GM21786 (cell line): ENCODE data around the gene CAPN8.

ENCODE experiments used
- ATAC-seq: cut with Tn5 transposase; IDR thresholded peaks from one replicate; pipeline ENCODE4 v1.9.1; 2021; ENCODE audit not compliant: unreplicated experiment

CAPN8 gene

DNA sequence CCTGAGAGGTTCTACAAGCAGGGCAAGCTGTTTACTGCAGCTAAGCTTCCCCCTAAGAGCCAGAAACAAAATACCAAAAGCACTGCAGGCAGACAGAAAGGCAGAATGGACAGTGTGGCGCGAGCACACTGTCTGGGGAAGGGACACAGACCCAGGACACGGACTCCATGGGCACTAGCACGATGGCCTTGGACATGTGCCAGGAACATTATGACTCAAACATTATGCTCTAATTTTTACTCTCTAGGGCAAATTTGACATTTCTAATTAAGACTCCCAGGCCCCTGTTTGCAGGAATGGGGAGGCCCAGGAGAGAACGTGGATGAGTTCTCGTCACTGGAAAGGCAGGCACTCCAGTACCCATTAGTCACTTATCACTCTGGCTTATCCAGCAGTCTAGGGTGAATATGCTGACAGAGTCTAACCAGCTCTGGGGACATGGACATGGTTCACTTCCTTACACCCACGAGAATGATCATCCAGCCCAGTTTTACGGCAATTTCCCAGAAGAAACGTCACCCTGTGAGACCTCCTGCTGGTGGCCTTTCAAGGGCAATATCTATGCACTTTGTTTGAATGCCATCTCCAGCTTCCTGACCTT, 45.1 kb downstream of the CAPN8 start:
- no peak for ATAC-seq

DNA sequence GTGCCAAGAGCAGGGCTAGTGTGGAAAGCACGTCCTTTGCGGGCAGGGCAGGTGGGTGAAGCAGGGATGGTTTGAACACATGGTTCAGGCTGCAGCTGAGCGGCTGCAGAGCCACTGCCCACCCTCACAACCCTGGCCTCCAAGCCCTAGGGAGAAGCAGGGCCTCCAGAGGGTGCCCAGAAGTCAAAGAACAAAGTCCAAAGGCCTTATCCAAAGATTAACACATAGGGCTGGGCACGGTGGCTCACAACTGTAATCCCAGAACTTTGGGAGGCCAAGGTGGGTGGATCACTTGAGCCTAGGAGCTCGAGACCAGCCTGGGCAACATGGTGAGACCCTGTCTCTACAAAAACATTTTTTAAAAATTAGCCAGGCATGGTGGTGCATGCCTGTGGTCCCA, 46.8 kb downstream of the CAPN8 start:
- ATAC-seq: no peak

DNA sequence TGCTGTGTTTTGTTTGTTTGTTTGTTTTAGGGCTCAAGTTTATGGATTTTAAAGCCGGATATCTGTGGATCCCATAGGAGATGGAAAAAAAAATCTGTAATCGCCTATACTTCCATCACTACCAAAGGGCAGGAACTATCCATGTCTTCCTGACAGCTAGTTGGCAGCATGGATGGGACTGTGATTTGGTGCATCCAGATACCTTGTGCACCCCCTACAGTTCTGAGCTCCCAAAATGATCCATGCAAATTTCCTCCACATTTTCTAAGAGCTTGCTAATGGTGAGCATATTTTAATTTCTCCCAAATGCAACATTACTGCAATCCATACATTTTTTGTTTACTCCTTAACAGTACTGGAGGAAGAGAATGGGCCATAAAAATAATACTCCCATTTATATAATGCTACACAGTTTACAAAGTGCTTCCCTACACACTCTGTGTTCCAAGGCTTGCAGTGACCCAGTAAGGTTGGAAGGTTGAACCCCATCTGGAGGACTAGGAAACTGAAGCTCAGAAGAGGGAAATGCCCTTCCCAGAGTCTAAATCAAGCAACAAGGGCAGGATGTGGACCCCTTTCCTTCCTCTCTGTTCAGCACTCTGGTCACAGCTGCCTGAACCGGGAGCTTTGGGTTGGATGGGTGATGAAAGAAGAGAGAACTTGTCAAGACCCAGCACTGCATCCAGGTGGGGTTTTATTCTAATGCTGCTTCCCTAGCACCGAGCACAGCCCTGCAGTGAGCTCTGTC, 48.0 kb downstream of the CAPN8 start:
- ATAC-seq: no peak

DNA sequence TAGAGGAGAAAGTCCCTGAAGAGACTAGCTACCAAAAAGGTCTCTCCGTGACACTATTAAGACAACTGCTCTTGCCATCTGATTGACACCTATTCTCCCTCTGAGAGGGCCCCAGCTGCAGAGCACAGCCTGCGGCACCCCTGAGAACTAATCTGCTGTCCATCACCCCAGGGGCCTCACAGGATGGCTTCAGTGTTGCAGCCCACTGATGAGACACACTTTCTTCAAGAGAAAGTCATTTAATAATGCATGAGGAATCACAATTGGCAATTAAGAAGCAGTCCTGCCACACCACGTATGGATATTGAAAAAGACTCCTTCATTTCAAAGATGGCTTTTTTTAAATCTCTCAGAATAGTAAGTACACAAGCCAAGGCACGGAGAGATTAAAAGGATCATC, 48.9 kb downstream of the CAPN8 start:
- no peak for ATAC-seq

DNA sequence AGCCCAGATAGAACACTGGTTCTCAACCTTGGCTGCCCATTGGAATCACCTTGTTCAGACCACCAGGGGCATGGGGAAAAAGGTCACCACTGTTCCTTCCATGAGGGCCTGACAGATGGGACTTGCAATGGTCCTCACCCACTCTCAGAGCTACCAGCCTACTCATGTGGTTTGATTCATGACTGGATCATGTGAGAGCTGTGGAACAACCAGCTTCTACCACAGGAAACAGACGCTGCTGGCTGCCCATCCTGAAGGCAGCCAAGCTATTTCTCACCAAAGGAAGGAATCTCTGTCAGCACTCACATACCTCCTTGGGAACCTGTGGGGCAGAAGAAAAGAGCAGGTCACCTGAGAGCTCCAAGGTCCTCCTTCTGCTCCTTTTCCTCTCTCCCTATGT, 53.6 kb downstream of the CAPN8 start:
- no peak for ATAC-seq

DNA sequence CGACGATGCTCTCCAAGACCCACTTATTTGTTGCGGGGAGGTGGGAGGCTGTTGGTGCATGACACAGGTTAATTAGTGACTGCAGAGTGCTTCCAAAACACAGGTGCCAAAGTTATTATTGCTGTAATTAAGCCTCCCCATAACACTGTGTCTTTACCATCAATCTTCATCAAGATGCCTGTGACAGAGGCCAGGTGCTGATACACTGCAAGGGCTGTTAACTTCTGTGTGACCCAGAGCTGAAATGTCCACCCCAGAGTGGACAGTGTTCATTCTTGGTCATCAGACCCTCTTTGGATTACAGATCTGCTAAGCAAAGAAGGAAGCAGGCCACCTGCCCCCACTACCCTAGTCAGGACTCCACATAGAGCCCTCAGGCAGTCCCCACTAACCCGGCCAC, 55.5 kb downstream of the CAPN8 start:
- ATAC-seq: no peak

DNA sequence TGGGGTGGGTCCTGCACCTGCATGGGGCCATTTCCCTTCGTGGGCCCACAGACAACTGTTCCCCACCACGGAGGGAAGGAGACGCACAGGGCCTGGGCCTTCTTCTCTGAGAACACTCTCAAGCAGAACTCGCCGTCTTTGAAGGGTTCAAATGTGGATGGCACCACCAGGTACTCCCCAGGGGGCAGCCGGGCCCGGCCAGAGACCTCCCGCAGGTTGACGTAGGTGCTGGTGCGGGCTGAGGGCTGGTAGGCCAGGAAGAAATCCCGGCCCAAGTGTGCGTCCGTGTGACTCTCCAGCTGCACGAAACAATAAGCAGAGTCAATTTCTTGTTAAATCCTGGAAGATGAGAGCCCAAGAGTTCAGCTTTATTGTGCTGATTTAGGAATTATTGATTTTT, 56.4 kb downstream of the CAPN8 start:
- no peak for ATAC-seq

DNA sequence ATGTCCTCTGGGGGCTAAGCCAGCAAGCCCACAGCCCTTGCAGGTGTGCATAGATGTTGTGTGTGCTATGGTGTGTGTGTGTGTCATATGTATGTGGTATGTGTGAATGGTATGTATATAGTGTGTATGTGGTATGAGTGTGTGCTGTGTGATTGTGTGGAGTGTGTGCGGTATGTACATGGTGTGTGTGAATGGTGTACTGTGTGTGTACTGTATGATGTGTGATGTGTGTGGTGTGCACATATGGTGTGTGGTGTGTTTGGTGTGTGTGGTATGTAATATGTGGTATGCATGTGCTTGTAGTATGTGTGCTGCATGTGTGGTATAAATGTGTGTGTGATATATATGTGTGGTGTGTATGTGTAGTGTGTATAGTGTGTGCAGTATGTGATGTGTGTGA, 107.0 kb downstream of the CAPN8 start:
- no peak for ATAC-seq

DNA sequence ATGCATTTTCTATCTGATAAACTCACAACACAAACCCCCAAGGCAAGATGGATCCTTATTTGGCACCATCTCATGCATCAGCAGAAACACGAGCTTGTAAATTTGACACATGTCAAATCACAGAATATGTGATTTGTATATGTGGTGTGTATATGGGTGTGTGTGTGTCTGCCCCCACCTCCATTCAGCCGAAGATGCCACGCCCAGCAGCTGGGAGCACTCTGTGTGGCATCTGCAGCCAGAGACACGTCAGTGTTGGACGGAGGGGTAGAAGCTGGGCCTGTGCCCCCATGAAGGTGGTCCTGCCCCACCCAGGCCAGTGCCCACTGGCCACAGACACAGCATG, 108.4 kb downstream of the CAPN8 start:
- ATAC-seq: no peak

DNA sequence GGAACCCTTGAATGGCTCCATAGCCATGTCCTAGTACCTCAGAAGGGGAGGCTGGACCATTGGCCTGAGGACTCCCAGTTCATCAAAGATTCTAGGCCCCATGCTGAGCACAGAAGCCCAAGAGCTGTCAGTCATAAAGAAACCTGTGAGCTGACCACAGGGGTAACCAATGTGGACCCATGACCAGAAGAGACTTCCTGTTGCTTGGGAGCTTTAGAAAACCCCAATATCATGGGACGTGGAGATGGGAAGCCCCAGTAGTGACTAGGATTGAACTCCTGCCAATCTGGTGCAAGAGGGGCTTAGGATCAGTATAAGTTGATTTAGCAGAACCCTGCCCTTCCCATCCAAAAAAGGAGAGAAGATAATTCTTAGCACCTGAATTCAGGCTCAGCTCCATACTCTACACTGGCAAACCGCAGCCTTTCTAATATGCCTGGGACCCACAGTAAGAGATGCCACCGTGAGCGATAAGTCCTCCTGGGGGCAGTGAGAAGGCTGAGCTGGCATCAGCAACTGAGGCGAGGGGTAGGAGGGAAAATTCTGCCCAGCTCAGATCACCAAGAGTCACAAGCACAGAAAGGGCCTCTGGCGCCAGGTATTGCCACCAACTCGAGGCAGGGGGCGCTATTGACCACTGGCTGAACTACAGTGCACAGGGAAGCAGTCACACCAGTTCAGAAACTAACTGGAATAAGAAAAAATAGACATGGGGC, 108.9 kb downstream of the CAPN8 start:
- ATAC-seq: peak; percentile 84

DNA sequence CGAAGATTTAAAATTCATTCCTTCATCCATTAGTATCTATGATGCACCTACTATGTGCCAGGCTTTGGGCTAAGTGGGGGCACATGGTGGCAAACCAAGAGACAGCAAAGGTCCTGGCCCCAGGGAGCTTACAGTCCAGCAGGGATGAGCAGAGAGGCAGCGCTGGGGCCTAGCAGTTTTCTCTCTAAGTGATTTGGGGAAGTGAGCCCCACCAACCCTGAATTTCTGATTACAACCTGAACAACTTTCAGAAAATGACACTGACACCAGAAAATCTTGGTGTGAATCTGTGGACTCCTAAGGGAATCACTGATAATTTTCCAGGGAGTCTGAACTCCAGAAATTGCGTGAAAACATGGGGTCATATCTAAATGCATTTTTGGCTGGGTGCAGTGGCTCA, 111.5 kb downstream of the CAPN8 start:
- no peak for ATAC-seq

DNA sequence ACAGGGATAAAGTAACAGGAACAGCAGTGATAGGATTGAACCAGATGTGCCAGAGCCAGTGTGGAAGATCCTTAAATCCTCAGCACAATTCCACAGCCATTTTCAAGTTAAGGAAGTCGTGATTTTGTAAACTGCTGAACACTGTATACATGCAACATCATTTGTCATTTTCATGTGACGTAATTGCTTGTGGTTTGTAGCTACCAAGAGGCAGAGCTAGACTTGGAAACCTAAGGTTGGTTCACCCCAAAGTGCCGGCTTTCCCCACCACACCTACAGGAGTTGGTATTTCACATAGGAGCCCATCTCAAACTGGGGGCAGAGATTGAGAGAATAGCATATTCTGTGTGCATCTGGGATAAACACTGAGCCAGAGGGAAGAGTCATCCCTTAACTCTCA, 113.9 kb downstream of the CAPN8 start:
- no peak for ATAC-seq

DNA sequence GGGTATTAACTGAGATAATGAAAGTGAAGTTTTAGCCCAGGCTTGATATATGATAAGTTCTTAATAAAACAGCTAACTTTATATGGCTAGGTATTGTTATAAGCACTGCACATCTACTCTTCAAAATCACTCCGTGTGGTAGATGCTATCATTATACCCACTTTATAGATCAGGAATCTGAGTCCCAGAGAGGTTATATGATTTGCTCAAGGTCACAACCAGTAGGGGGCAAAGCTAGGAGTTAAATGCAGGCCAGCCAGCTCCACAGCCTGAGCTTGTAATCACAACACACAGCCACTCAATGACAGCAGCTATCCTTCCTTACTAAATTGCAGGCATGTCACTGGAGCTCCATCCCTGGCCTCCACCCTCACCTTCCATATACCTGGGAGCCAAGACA, 115.8 kb downstream of the CAPN8 start:
- ATAC-seq: no peak

DNA sequence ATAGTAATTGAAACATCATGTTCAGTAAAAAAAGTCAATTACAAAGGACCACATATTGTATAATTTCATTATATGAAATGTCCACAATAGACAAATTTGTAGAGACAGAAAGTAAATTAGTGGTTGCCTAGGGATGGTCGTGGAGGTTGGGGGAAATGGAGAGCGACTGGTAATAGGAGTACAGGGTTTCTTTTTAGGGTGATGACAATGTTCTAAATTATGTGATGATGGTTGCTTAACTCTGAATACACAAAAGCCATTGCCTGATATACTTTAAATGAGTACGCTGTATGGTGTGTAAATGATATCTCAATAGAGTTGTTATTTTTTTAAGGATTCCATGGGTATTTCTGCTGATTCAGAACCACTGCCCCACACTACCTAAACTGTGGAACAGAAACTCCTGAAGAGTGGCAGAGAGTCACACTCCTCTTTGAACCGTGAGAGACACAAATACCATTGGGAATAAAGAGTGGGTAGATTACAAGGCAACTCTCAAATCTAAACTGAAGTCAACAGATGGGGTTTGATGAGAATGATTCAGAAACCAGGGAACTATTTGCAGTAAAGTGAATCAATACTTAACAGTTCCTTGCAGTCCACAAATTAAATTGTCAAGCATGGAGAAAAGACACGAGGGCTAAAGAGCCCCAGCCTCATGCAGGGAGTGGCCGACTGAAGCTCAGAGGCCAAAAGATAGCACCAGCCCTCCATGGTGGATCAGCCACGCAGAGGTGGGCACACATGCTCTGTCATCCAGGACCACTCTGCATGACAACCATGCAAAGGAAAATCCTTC, 118.0 kb downstream of the CAPN8 start:
- no peak for ATAC-seq

DNA sequence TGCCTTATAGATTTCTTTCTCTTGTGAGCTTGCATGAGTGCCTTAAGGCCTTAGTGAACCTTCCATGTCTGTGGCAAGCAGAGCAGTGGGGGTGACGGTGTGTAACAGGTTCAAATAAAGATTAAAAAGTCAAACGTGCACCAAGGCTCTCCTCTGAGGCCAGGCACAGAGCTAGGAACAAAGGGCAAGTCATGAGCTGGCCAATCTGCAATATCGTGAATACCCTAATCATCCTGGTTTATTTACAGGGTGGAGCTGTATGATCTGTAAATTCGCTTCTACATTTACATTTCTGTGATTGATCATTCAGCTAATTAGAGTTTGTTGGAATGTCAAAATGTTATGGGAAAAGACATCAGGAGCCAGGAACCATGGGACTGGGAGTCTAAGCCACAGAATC, 120.2 kb downstream of the CAPN8 start:
- ATAC-seq: no peak

DNA sequence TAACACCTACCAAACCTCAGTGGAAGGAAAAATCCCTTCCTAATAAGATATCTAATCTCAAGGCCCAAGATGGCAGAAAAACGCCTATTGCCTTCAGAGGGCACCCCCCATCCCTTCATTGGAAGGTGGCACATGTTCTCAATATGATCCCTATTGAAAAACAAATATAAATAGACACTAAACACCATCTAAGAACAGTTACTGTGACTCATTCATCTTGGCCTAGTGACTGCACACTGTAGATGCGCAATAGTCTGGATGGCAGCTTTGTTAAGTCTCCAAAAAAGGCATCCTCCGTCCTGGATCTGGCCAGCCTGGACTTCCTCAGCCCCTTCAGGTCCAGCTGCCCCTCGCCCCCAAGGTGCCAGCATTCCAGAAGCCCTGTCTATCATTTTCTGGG, 121.9 kb downstream of the CAPN8 start:
- no peak for ATAC-seq

DNA sequence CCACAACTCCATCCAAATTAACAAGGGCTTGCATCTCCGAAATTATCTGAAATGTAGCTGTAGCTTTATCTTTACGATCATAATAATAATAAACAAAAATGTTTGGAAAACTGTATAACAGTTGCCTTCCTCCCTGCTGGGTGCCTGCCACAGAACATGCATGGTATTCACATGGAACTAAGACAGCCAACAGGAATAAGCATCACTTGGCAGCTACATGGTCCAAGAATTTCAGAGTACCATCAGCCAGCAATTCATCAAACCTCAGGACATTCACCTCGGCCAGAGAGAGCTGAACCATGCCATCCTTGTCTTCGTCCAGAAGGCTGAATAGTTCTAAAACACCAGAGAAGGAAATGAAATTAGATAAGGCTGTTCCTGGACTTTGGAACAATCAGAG, 122.7 kb downstream of the CAPN8 start:
- no peak for ATAC-seq

DNA sequence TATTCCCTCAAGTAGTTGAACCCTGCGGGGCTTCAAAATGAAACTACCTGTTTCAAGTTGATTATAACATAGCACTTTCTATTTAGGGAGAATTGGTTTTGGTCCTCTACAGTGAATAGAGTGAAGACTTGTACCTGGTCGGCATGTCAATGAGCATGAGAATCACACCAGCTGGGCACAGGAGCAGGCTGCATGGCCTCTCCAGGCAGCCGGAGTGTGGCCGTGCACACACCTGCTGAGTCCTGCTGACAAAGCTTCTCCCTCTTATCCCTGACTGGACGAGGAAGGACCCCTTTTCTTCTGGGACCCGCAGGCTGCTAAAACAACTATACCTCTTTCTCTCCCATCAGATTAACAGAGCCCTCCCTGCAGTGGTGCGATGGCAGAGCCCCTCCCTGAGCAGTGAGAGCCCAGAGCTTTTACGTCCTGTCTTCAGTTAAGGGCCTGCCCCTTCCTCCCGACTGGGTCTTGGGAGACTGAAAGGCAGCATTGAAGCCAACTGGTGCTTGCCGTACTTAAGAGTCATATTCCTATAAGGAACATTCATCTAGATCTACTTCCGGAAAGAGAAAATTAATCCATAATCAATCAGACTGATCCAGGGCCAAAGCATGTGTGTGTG, 124.9 kb downstream of the CAPN8 start:
- ATAC-seq: no peak

DNA sequence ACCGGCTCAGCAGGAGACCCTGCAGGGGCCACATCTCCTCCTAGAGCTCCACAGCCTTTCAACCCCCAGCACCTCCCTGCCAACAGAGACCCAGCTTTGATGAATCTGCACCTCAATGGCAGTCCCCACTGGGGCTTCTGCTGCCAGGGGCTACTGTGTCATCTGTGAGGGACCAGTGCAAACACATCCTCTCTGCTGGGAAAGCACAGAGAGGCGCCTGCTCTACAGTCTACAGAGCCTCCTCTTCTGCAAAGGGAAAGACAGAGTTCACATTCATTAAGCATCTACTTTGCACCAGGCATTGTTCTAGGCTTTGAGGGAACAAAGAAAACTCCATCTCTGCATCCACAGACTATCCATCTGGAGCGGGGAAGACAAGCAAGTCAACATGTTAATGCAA, 125.8 kb downstream of the CAPN8 start:
- ATAC-seq: no peak

DNA sequence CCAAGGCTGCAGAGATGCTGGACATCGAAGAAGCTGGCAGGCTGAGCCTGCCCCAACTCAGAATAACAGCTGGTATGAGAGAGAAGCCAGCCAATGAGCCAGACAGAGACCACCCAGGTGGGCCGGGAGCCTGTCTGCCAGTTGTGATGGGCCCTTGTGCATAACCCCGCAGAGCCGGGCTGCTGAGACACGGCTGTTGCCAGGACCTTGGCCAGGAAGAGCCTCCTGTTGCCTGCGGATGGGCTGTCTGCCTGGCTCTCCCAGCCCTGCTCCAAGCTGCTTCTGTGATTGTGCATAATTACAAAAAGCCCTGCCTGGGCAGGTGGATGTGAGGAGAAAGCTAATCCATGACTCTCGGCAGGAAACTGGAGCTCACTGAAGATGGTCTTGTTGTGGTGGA, 126.5 kb downstream of the CAPN8 start:
- ATAC-seq: no peak

DNA sequence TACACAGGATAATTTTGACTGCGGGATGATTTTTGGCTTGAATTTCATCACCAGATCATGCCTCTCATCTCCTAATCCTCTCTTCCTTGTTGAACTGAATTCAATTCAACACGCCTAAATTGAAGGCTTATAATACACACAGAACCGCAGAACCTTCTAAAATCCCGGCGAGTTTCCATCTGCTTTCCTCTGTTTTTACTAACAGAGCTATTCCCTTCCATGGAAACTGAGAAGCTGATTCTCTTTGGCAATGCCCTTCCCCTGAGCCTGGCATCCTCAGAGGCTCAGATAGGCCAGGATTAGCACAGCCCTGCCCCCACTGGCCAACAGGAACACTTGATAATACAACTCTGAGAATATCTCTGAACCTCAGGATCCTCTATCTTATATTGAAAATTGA, 130.2 kb downstream of the CAPN8 start:
- ATAC-seq: no peak
